NCI-H460 (cell line): ENCODE data around the gene FTO. TPM values are rescaled to one million over a fixed set of nuclear protein-coding genes. Genes with fewer than 3 reads are reported as not detected.

Experiments used
- DNase-seq: peaks from one replicate; pipeline ENCODE4 v3.0.0-alpha.2; 2016; ENCODE audit warnings: low read depth; ENCODE audit errors: extremely low read depth
- total RNA-seq: library from RNA; depleted of rRNA; stranded (reverse); fragments of >200 nt; shearing (Covaris generic); gene quantifications from 2 replicates; pipeline ENCODE4 v1.2.3, GENCODE V29; 2014

FTO gene
- total RNA-seq, 1 experiment from 2014 or later, result 41.2 TPM

DNA sequence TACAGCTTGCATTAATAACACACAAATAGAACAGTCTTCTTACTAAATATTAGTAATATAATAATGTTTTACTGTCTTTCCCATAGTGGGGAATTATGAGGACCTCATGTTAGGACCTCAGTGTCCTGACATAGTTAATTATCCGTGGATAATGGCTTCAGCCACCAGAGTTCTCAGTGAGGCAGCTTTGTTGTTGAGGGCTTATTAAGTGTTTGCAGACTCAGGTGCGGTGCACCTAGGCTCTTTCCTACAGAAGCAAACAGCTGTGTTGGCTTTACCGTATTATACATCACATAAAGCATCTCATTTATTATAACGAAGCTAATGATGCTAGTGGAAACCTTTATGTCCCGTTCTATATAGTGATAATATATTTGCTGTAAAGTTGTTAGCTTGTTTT lies 246.7 kb downstream of the FTO start:
- no peak for DNase-seq

DNA sequence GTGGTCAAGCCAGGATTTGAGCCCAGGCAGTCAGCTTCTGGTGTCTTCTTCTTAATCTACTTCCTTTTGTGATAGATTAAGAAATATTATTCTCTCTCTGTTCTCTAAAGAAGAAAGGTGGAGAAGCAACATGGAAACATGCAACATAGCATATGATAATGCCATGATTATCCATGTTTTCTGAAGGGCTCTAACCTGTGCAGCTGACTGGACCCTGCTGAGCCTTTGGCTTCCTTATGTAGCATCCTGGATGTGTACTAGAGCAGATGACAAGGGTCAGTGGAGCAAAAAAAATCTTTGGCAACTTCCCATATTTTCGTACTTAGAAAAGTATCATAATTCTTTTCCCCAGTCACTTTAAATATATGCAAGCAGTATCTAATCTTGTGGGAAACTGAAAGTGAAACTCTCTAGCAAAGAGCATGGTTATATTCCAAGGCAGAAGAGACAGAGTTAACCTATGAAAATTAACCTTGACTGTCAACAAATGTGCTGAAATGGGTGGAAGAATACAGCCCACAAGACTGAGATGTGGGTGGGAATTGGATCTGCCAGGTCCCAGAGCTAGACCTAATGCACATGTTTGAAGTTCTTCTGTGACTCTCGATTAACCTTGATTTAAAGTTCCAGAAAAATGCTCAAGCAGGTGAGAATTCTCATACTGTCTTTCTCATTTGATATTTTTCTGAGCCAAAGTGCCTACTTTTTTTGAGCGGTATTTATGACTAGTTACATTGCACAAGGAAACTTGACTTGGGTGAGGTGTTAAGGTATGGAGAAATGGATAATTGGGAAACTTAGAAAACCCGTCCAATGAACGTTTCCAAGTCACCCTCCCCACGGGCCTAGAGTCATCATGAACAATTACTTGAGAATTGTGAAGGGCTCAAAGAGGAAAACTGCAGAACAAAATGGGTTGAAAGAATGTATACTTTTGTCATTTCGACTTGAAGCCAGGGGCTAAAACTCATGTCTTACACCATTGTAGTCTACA lies 248.6 kb downstream of the FTO start:
- DNase-seq, result no peak

DNA sequence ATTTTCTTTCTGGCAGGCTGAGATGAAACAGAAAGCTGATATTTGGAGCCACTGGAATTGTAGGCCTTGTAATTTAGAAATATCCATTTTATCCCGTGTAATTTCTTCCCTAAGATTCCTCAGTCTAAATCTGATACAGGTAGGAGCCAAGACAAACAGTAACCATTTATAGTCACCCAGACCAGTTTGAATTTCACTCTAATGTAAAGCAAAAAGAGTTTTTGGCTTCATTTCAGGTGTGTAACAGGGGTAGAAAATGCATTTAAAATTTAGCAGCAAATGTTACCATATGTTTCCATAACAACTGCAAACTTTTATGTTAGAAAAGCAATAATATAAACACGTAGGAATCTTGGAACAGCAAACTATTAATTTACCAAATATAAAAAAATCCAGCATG lies 249.4 kb downstream of the FTO start:
- DNase-seq, result no peak

DNA sequence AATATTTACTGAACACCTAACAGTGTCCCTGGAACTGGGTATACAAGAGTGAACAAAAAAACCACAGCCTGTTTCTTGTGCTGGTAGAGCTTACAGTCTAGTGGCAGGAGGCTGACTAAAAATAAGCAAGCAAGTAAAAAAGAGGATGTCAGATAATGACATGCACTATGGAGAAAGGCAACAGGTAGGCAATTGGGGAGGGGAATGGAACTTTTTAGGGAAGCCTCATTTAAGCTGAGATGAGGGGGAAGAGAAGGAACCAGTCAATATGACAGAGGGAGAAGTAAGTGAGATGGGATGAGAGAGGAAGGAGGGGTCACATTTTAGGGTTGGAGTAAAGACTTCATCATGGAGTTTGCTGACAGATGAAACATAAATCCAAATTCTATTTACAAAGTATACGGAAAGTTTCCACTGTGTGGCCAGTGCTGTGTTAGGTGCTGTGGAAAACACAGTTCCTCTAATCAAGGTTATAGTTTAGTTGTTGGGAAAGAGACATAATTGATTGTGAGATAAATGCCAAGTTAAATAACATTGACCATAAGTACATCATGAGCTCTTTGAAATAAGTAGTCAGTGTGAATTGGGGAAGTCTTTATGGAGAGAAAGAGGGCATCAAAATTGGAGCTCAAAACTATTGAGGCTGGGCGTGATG lies 251.4 kb downstream of the FTO start:
- DNase-seq, result no peak

DNA sequence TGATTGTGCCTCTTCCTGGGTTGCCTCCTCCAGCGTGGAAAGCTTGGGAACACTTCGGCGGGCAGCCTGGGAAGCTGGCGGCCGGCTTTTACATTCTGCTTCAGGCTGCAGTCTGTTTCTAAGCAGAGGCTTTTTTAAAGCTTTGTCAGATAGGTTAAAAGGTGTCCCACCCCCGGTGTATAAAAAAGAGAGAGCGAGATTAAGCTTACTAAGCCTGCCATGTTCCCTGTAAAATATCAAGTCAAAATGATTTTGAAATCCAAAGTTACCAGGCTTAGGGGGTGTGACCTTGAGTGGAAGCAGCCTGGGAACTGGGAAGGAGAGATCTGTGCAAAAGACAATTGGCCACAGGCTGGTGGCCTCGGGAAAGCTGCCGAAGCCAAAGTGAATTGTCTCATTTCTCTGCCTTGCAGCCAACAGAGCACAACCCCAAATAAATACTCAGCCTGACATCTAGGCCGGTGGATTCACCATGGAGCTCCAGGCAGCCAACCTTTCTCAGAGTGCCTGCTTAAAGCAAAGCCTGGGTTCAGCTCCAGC lies 254.5 kb downstream of the FTO start:
- no peak for DNase-seq

DNA sequence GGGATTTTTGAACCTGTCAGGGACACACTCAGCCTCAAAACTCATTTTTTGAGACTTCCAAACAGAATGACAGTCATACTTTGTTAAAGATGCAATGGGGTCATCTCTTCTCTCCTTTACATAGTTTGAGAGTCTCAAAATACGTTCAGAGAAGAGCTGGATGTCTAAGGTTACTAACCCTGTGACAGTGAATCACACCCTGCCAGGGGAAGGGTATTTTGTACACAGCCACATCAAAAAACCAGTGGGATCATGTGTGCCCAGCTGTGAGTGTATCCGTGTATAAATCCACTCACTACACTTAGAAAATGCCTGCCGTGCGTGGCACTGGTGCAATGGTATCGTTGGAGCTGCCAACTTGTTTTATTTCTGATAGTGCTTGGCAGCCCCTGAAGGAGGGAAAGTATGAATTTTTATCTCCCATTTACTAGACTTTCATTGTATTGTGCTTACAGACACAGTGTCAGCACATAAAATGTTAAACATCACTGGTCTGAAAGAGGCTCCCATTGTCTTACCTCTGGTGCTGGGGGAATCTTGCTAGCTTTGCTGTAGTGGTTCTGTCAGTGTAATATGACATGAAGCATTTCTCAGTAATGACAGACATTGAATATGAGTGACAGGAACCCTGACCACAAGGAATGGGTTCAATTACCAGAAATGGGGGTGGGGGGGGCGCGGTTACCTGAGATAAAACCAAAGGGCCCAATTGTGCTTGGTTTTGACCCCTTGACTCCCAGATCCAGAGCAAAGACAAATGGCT lies 256.3 kb downstream of the FTO start:
- no peak for DNase-seq

DNA sequence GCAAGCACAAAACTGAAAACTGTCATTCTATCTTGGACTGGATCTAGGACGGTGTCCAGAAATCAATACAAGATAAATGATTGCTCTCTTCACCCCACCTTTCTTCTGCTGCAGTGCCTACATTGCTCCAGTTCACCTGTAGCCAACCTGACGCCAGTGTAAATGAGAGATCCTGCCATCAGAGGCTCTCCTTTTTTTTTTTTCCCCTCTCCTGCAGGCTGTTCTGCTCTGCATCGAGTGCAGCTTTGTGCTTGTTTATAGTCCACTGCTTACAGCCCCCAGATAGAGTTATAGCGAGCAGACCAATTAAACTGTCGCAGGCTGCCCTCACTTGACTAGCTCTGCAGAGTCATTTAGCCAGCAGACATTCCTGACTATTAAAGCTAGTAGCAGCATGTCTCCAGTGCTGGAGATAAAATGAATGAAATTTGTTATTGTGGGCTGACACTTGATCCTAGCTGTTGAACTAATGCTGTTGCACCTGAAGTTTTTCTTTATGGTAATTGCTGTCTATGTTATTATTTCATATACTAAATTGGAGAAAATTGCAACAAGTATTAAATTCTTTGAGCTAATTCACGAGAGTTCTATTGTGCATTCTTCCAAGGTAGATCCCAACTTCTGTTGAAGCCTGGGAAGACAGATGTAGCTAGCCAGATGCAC lies 257.1 kb downstream of the FTO start:
- no peak for DNase-seq

DNA sequence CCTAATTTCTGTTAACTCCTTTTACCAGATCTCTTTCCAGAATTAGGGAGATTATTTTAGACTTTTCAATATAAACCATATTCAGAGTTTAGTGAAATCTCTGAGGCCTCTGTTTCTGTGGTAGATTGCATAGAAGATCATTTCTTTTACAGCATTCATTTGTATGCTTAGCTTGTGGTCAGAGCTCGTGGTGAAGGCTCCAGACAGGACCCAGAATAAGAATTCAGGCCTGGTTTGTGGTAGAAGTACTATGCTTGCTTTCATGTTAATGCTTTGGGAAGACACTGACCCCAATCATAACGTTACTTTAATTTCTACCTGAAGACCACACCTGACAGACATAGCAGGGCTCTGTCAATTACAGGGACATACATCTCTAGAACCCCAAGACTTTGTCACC lies 258.1 kb downstream of the FTO start:
- no peak for DNase-seq

DNA sequence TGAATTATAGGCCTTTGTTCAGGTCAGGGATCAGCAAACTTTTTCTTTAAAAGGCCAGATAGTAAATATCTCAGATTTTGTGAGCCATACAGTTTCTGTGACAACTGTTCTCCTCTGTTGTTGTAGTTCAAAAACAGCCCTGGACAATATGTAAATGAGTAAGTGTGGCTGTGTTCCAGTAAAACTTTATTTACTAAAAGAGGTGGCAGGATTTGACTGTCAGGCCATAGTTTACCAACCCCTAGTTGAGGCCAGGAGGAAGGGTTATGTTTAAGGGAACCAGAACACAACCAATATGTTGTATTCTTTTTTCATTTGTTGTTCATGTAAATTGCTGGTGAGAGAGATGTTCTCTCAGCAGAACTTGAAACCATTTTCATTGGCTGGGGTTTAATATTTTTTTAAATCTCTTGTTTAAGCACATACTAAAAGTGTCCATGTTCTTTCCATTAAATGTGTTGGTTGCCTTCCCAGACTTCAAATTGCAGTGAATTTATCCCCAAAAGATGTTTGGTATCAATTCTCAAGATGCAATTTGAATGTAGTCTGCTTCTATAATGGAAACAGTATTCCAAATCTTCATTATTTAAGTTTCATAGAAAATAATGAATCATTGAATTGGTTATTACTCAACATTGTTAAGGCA lies 260.3 kb downstream of the FTO start:
- DNase-seq, result no peak

DNA sequence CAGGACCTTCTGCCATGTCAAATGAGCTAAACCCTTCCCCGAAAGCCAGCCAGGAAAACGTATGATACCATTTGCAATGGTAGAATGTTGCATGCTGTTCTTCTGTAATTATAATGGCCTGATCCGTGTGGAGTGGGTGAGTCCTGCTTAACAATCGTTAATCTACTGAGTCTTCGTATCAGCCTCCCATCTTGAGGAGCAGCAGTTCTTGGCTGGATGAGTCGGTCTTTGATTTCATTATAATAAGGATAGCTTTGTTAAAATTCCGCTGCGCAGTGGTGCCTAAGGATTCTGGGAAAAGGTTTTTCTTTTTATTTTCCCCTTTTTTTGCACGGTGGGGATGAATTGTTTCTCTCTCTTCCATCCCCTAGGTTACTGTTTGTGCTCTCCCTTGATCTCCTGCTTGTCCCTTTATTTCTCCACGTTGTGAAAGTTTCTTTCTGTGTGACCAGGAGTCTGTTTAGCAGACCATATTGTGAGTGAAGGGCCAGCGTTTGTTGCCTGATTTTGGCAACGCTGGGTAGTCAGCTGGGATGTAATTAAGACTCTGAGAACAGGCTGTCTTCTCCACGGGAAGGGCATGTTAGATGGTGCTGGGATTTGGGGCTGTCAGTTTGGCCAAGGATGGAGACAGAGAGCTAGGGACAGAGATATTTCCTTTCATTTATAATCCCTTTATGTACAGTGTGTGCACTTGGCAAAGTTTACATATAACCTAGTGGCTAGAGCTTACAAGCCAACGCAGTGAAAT lies 263.0 kb downstream of the FTO start:
- no peak for DNase-seq

DNA sequence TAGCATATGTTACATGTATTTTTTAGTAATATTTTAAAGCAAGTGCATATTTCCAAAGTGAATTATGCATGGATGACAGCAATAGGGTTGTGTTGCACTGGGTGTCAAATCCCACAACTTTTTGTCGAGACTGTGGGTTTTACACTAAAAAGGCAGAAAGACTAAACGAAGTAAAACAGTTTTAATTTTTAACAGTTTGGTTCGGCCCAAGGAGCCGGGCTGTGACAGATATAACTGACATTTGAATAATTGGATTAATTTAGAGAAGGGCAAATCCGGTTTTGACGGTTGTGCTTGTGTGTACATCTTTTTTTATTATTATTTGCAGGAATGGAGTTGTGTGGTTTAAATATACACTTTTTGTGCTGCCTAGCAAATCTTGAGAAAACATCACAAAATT lies 263.6 kb downstream of the FTO start:
- DNase-seq, result no peak

DNA sequence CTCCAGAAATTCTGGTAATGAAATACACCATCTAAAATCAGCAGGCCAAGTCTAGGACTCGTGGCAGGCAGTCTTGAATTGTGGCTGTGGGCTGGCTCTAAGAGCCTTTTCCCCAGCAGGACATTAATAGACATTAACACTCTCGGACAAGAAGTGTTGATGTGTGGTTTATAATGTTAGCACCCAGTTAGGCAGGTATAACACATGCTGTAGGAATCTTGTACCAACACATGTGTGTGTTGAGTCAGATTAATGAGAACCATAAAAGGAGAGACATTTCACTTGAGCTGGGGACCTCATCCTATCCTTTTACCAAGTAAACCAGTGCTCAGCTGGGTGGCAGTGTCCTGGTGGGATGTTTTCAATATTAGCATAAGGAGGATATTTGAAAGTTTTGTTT lies 264.5 kb downstream of the FTO start:
- no peak for DNase-seq

DNA sequence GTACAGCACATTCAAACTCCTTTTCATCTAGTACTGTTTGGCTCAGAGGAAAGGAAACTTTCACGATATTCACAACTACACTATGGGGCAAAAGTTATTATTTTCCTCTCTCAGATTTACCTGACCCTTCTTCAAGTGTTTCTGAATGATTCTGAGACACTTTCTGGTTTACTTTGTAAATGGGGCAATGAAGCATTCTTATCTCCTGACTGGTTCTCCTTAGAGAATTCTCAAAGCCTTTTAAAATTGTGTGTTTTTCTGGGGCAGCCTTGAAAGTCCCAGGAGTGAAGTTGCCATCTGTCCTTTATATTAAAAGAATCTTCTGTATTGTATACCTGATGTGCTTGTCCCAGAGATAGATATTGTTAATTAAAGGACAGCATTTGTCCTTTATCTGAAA lies 264.9 kb downstream of the FTO start:
- no peak for DNase-seq

DNA sequence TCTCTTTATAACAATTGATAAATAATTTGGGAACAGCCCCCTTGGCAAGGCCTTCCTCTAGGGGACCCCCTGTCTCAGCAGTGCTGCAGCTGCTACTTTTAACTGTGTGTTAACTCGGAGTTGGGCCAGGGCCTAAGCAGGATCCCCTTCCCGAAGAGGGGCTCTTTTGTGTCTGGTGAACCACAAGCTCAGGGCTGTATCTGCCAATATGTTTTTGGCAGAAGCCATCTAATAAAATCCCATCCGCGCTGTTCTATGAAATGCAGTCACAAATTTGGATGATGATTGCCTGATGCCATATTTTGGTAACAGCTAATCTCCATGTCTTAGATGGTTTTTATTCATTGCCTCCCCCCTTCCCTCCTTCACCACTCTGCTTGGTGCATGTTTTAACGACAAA lies 267.7 kb downstream of the FTO start:
- DNase-seq, result no peak

DNA sequence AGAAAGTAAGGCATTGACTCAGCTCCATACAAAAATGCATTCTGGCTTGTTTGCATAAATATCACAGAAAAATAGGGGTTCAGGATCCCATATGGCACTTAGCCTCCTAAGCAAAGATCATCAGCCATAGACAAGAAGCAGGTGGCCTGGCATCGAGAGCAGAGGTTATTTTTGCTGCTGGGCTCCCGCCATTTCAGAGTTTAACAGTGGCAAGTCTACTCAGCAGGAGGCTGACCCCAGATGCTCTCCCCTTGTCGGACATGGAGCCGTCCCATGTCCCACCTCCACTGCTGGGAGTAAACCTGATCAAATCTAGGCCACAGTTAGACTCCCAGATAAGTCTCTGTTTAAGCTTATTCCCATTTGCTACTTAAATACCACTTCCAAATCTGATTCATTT lies 269.1 kb downstream of the FTO start:
- no peak for DNase-seq

DNA sequence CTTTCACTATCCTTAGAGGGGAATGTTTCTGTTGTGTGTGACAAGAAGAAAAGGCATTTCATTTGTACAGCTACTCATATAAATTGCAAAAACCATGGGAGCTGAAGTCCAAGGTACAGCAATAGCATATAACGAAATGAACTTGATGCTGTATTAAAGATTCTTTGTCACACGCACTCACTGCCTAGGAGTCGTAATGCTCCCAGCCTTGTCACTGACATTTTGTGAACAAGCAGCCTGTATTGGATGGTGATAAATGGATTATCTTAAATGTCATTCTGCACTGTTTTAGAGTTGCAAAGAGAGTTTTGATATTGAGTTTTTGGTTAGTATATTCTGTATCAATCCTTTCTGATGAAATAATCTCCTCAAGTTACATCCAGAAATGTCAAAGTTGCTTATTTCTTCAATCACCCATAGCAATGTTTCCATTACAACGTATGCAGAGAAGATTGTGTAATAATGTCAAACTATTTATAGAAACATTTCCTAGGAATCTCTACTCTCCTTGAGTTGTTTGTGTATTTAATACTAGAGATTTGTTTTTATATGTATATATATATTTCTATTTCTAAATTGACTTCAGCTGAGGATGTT lies 270.6 kb downstream of the FTO start:
- no peak for DNase-seq

DNA sequence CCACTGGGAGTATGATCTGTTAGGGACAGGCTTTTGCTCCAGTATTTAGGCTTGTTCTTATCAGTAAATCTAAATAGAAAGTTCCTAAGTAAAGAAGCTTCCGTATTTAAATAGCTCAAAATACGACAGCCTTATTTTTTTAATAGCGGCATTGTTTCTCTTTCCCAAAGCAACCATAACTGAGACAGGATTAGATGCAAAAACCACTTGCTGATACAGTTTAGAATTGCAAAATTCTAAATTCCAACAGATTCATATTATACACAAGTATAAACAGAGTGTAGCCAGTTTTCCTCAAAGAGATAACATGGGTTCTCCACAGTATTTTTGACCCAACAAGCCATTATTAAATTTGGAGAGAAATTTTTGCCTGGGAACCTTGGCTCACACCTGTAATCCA lies 276.7 kb downstream of the FTO start:
- DNase-seq, result no peak

DNA sequence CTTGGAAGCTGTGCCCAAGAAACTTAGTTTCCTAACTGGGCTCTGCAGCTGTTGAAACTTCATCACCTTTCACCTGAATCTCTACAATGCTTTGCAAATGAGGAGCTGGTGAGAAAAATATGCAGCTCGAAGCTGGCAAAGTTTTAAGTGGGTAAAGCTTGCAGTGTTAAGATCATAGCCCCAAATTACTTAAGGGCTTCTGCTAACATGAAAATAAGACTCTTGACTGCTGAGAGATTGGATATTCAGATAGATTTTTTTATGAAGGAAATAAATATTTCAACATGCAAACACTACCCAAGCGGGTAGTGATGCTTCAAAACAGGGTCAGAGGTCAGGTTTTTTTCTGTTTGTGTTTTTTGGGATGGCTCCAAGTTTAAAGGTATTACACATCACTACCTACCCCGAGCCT lies 278.7 kb downstream of the FTO start:
- DNase-seq, result no peak

DNA sequence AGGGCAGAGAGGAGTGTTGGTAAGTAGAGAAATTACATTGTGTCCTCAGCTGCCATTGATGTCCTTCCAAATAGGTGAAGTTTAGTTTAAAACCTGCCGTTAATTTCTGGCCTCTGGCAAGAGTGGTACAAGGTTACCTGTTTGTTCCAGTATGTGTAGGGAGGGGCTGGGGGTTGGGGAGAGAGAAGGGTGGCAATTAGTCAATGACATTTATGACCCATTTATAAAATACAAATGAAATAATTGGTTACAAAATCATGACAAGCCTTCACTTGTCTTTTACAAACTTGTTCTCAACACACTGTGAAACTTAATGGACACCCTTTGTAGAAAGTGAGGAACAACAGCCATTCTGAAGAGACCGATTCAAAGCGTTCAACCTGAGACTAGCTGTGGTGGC lies 281.0 kb downstream of the FTO start:
- DNase-seq, result no peak
